Smooth muscle cell of the brain vasculature (primary cell): ENCODE results near the gene WNT7B.

Experiments
- DNase-seq: peaks from one replicate; pipeline ENCODE4 v3.0.0-alpha.2; 2012; ENCODE audit warnings: low read depth, low spot score

Gene WNT7B

GRCh38 chr22:45907996-45908395 lies 69.0 kb downstream of the WNT7B start:
- no peak for DNase-seq

- no peak for DNase-seq
These were observed 69.6 kb downstream of the WNT7B start for GRCh38 chr22:45907378-45907777.

- no peak for DNase-seq
These were observed 70.0 kb downstream of the WNT7B start for GRCh38 chr22:45906946-45907345.

- no peak for DNase-seq
These were observed 70.8 kb downstream of the WNT7B start for GRCh38 chr22:45905924-45906865.

- no peak for DNase-seq
These were observed 71.5 kb downstream of the WNT7B start for GRCh38 chr22:45905326-45905923.

- DNase-seq = no peak
These were observed 72.7 kb downstream of the WNT7B start for GRCh38 chr22:45904236-45904635.

GRCh38 chr22:45903355-45904135 lies 73.4 kb downstream of the WNT7B start:
- DNase-seq = peak; percentile 57

GRCh38 chr22:45897736-45898135 lies 79.2 kb downstream of the WNT7B start:
- no peak for DNase-seq

GRCh38 chr22:45896964-45897538 lies 79.9 kb downstream of the WNT7B start:
- DNase-seq = no peak

- DNase-seq = no peak
These were observed 80.6 kb downstream of the WNT7B start for GRCh38 chr22:45896153-45896951.

- no peak for DNase-seq
These were observed 81.4 kb downstream of the WNT7B start for GRCh38 chr22:45895436-45896152.

- DNase-seq = no peak
These were observed 83.4 kb downstream of the WNT7B start for GRCh38 chr22:45893516-45893915.

- no peak for DNase-seq
These were observed 84.1 kb downstream of the WNT7B start for GRCh38 chr22:45892681-45893461.

- no peak for DNase-seq
These were observed 84.9 kb downstream of the WNT7B start for GRCh38 chr22:45891996-45892621.

- DNase-seq = no peak
These were observed 85.4 kb downstream of the WNT7B start for GRCh38 chr22:45891471-45891995.

GRCh38 chr22:45891021-45891421 lies 85.9 kb downstream of the WNT7B start:
- no peak for DNase-seq

- DNase-seq = no peak
These were observed 86.7 kb downstream of the WNT7B start for GRCh38 chr22:45890351-45890635.

GRCh38 chr22:45889539-45890350 lies 87.2 kb downstream of the WNT7B start:
- no peak for DNase-seq
